Stomach (tissue), 9 donors: ENCODE results near the gene SEMA6A. TPM values are rescaled to one million over a fixed set of nuclear protein-coding genes. Genes with fewer than 3 reads are reported as not detected.

Experiments
- DNase-seq, 2 donors: peaks; one replicate each; pipeline versions ENCODE4 v3.0.0 to v3.0.0-alpha.2; 2013 to 2019
- H3K27ac ChIP-seq, 5 donors: fragments of 200-600 bp in 4 of 5; sonication (generic) in 4 of 5; one replicate each; pipeline ENCODE4 v1.5.1; 2013 to 2019; ENCODE audit warnings: mild to moderate bottlenecking in 1 of 5, moderate library complexity in 1 of 5
- H3K27me3 ChIP-seq, 3 donors: fragments of 200-600 bp; sonication (generic); one replicate each; pipeline ENCODE4 v1.5.1; 2017 to 2019; ENCODE audit warnings: mixed run types in 1 of 3
- H3K36me3 ChIP-seq, 4 donors: fragments of 200-600 bp; sonication (generic); 1 replicate in 3 of 4; 2 replicates in 1 of 4; pipeline ENCODE4 v1.5.1; 2016 to 2019
- H3K4me1 ChIP-seq, 4 donors: fragments of 200-600 bp; sonication (generic); one replicate each; pipeline ENCODE4 v1.5.1; 2016 to 2019
- H3K4me3 ChIP-seq, 4 donors: fragments of 200-600 bp; sonication (generic) in 3 of 4; one replicate each; pipeline ENCODE4 v1.5.1; 2016 to 2019; ENCODE audit warnings: mild to moderate bottlenecking in 1 of 4
- H3K9me3 ChIP-seq, 4 donors: fragments of 200-600 bp; sonication (generic); one replicate each; pipeline ENCODE4 v1.5.1; 2016 to 2019
- CTCF ChIP-seq, 7 experiments: fragments of 450-650 bp in 4 of 7; fragments of 200-600 bp in 3 of 7; sonication (generic) in 3 of 7; IDR thresholded peaks; one replicate each; pipeline ENCODE4 v1.5.1; 2016 to 2019; ENCODE audit warnings: antibody characterized with exemption in 7 of 7, control low read depth in 2 of 7, mild to moderate bottlenecking in 1 of 7
- EP300 ChIP-seq: sonication (generic); formaldehyde crosslinking; IDR thresholded peaks from one replicate; pipeline ENCODE4 v1.6.1; 2017; ENCODE audit warnings: antibody characterized with exemption
- POLR2A ChIP-seq, 4 donors: fragments of 450-650 bp; IDR thresholded peaks; one replicate each; pipeline ENCODE4 v1.6.1; 2016; ENCODE audit warnings: antibody characterized with exemption in 4 of 4, control low read depth in 2 of 4, mild to moderate bottlenecking in 1 of 4, moderate library complexity in 1 of 4
- POLR2AphosphoS5 ChIP-seq, 3 donors: sonication (generic); formaldehyde crosslinking; IDR thresholded peaks; one replicate each; pipeline ENCODE4 v1.6.1; 2016; ENCODE audit warnings: antibody characterized with exemption in 3 of 3
- WGBS, 5 donors: extraction: QIAGEN DNeasy Blood & Tissue Kit in 3 of 5; methylation state at CpG; one replicate each; pipeline versions ENCODE4 v1.1.5 to v1.1.7; 2013 to 2018; 5-methylcytosine and 5-hydroxymethylcytosine counted together
- intact Hi-C: fragments of 100-400 bp; cut with DNase I; formaldehyde crosslinking; loops from one replicate; pipeline ENCODE4 v1.15.1; 2023; ENCODE audit warnings: low total_unique reads
- polyA plus RNA-seq, 3 donors: library from polyadenylated mRNA; stranded (reverse); fragments of 200-250 nt; gene quantifications; one replicate each; pipeline ENCODE4 v1.2.3, GENCODE V29; 2013
- total RNA-seq, 5 donors: library from RNA; depleted of rRNA; stranded (reverse); fragments of >200 nt; gene quantifications; one replicate each; pipeline versions ENCODE4 v1.1.0 to v1.2.3, GENCODE V29; 2014 to 2016
- donor health status: healthy with polysubstance abuse.
- donor health status: Bipolar disorder and iron deficiency.
- donor health status: healthy.

Gene SEMA6A
- total and polyA plus RNA-seq, 8 donors: 0.37 to 37.5 (median 11.0) TPM

GRCh38 chr5:116479776-116480675 lies 94.6 kb downstream of the SEMA6A start:
- DNase-seq: no peak
- Histone ChIP-seq H3K36me3 (peaks cover 0 to 74% (median 36%) of the 10 kb centered on the region in 4 donors), H3K27ac (no peak overlapping the region), H3K9me3 (peaks cover 0 to 22% (median 13%) of the 10 kb centered on the region in 4 donors), H3K4me3 (no peak overlapping the region), H3K4me1 (no peaks in the 10 kb centered on the region), H3K27me3 (no peaks in the 10 kb centered on the region)
- intact Hi-C loops: no loop called here
- TF ChIP-seq EP300 (no peak), POLR2AphosphoS5 (IDR thresholded peaks at IDR 0.05) (no peak), POLR2A (IDR thresholded peaks at IDR 0.05) (no peak), CTCF (IDR thresholded peaks at IDR 0.05) (no peak)
- WGBS, 5 donors: 80 to 86% (median 82%) methylated on average over 7 of the region's 7 CpGs

- H3K36me3 ChIP-seq: peaks cover 0 to 81% (median 37%) of the 10 kb centered on the region in 4 donors
- TF ChIP-seq EP300 (no peak), CTCF (IDR thresholded peaks at IDR 0.05) (no peak), POLR2A (IDR thresholded peaks at IDR 0.05) (no peak)
- no peaks in the 10 kb centered on the region for H3K27me3 ChIP-seq
- no peaks in the 10 kb centered on the region for H3K4me1 ChIP-seq
- H3K27ac ChIP-seq: no peak overlapping the region
- DNase-seq: no peak
- H3K9me3 ChIP-seq: peaks cover 0 to 22% (median 13%) of the 10 kb centered on the region in 4 donors
- 66 to 81% (median 70%) methylated on average over 2 of the region's 2 CpGs for WGBS, 5 donors
- intact Hi-C loops: no loop called here
- H3K4me3 ChIP-seq: no peak overlapping the region
Measured at GRCh38 chr5:116478491-116478890, 96.1 kb downstream of the SEMA6A start.

- peaks cover 0 to 22% (median 13%) of the 10 kb centered on the region in 4 donors for H3K9me3 ChIP-seq
- no peaks in the 10 kb centered on the region for H3K27me3 ChIP-seq
- no peak overlapping the region for H3K27ac ChIP-seq
- intact Hi-C loops: no loop called here
- TF ChIP-seq POLR2AphosphoS5 (IDR thresholded peaks at IDR 0.05) (no peak), CTCF (IDR thresholded peaks at IDR 0.05) (no peak), EP300 (no peak), POLR2A (IDR thresholded peaks at IDR 0.05) (no peak)
- no peak for DNase-seq
- WGBS, 5 donors: 84 to 95% (median 90%) methylated on average over 4 of the region's 4 CpGs
- H3K4me3 ChIP-seq: no peak overlapping the region
- no peaks in the 10 kb centered on the region for H3K4me1 ChIP-seq
- peaks cover 0 to 80% (median 37%) of the 10 kb centered on the region in 4 donors for H3K36me3 ChIP-seq
Measured at GRCh38 chr5:116476897-116477537, 97.6 kb downstream of the SEMA6A start.

GRCh38 chr5:116475338-116475737 lies 99.3 kb downstream of the SEMA6A start:
- H3K9me3 ChIP-seq: peaks cover 0 to 22% (median 13%) of the 10 kb centered on the region in 4 donors
- no peaks in the 10 kb centered on the region for H3K4me1 ChIP-seq
- H3K27ac ChIP-seq: no peak overlapping the region
- WGBS, 5 donors: 83 to 96% (median 94%) methylated on average over 5 of the region's 5 CpGs
- TF ChIP-seq POLR2AphosphoS5 (IDR thresholded peaks at IDR 0.05): no peak
- no peak for TF ChIP-seq CTCF (IDR thresholded peaks at IDR 0.05)
- no peak for TF ChIP-seq EP300
- no peak for TF ChIP-seq POLR2A (IDR thresholded peaks at IDR 0.05)
- no peak for DNase-seq
- peaks cover 0 to 71% (median 36%) of the 10 kb centered on the region in 4 donors for H3K36me3 ChIP-seq
- H3K27me3 ChIP-seq: no peaks in the 10 kb centered on the region
- H3K4me3 ChIP-seq: no peak overlapping the region
- intact Hi-C loops: no loop called here
